HEK293 (cell line): ENCODE measurements around the gene STK24.
A peak's percentile ranks its signal among the peaks of the same experiment; 100 is the strongest.

Source experiments
- CTCF ChIA-PET: fragments of 350-600 bp; formaldehyde crosslinking; extraction: SDS; loops from one replicate; lab custom pipeline; 2021; ENCODE audit warnings: antibody characterized with exemption; lab: Yijun Ruan, JAX
- POLR2A ChIA-PET: fragments of 300-600 bp; formaldehyde crosslinking; extraction: SDS; loops from one replicate; lab custom pipeline; 2020; ENCODE audit warnings: antibody characterized with exemption, inconsistent platforms; lab: Yijun Ruan, JAX
- H3K27ac ChIP-seq: fragments of 200-500 bp; sonication (Bioruptor generic); 2 replicates; pipeline ENCODE4 v1.5.1; 2014; ENCODE audit warnings: low read depth, low read length, control low read depth, inconsistent platforms; ENCODE audit errors: extremely low read depth
- H3K36me3 ChIP-seq, 2 experiments: fragments of 200-500 bp in 1 of 2; sonication (Bioruptor generic) in 1 of 2; 1 replicate in 1 of 2; 2 replicates in 1 of 2; pipeline ENCODE4 v1.5.1; 2014 to 2017; ENCODE audit warnings: inconsistent platforms in 2 of 2, low read length in 2 of 2; ENCODE audit not compliant: control insufficient read depth in 2 of 2, insufficient read depth in 1 of 2
- H3K4me1 ChIP-seq: fragments of 200-500 bp; sonication (Bioruptor generic); 2 replicates; pipeline ENCODE4 v1.5.1; 2014; ENCODE audit warnings: mild to moderate bottlenecking, low read length, inconsistent platforms; ENCODE audit not compliant: control insufficient read depth, insufficient read depth
- H3K4me3 ChIP-seq: 2 replicates; pipeline ENCODE4 v1.5.1; 2011; ENCODE audit warnings: low read depth, mild to moderate bottlenecking, control low read depth, low read length, moderate library complexity
- H3K9me3 ChIP-seq: fragments of 200-500 bp; sonication (Bioruptor generic); 2 replicates; pipeline ENCODE4 v1.5.1; 2014; ENCODE audit warnings: low read depth, low read length, inconsistent platforms; ENCODE audit not compliant: control insufficient read depth, insufficient read depth
- AEBP2 ChIP-seq: fragments of 450-650 bp; formaldehyde crosslinking; IDR thresholded peaks from 2 replicates; pipeline ENCODE4 v1.5.1; 2016; ENCODE audit warnings: missing biosample characterization, missing genetic modification characterization, borderline replicate concordance
- EGR2 ChIP-seq: fragments of 450-650 bp; formaldehyde crosslinking; IDR thresholded peaks from 2 replicates; pipeline ENCODE4 v1.5.1; 2016; ENCODE audit warnings: low read depth, missing biosample characterization, missing genetic modification characterization
- FEZF1 ChIP-seq: fragments of 450-650 bp; formaldehyde crosslinking; IDR thresholded peaks from 2 replicates; pipeline ENCODE4 v1.5.1; 2016; ENCODE audit warnings: missing biosample characterization, missing genetic modification characterization
- IKZF3 ChIP-seq: fragments of 450-650 bp; IDR thresholded peaks from 2 replicates; pipeline ENCODE4 v1.5.0; 2018; ENCODE audit warnings: missing biosample characterization, mild to moderate bottlenecking, missing genetic modification characterization, moderate library complexity
- INSM2 ChIP-seq: fragments of 450-650 bp; formaldehyde crosslinking; IDR thresholded peaks from 2 replicates; pipeline ENCODE4 v1.5.1; 2016; ENCODE audit warnings: missing biosample characterization, missing genetic modification characterization
- KLF7 ChIP-seq: fragments of 450-650 bp; formaldehyde crosslinking; IDR thresholded peaks from 2 replicates; pipeline ENCODE4 v1.5.1; 2016; ENCODE audit warnings: missing biosample characterization, missing genetic modification characterization, borderline replicate concordance
- OVOL3 ChIP-seq: fragments of 450-650 bp; formaldehyde crosslinking; IDR thresholded peaks from 2 replicates; pipeline ENCODE4 v1.5.1; 2016; ENCODE audit warnings: missing biosample characterization, missing genetic modification characterization
- PRDM1 ChIP-seq: fragments of 450-650 bp; formaldehyde crosslinking; IDR thresholded peaks from 2 replicates; pipeline ENCODE4; 2016; ENCODE audit warnings: missing biosample characterization, missing genetic modification characterization
- ZFHX2 ChIP-seq: fragments of 450-650 bp; formaldehyde crosslinking; conservative IDR thresholded peaks from 2 replicates; pipeline ENCODE4 v1.5.1; 2016; ENCODE audit warnings: missing biosample characterization, missing genetic modification characterization
- ZNF221 ChIP-seq: fragments of 450-650 bp; formaldehyde crosslinking; IDR thresholded peaks from 2 replicates; pipeline ENCODE4 v1.5.1; 2017; ENCODE audit warnings: missing biosample characterization, missing genetic modification characterization, borderline replicate concordance
- ZNF341 ChIP-seq: fragments of 450-650 bp; formaldehyde crosslinking; IDR thresholded peaks from 2 replicates; pipeline ENCODE4; 2016; ENCODE audit warnings: low read depth, missing biosample characterization, missing genetic modification characterization
- ZNF362 ChIP-seq: fragments of 450-650 bp; formaldehyde crosslinking; IDR thresholded peaks from 2 replicates; pipeline ENCODE4 v1.5.1; 2016; ENCODE audit warnings: missing biosample characterization, missing genetic modification characterization
- ZNF501 ChIP-seq: fragments of 450-650 bp; formaldehyde crosslinking; IDR thresholded peaks from 2 replicates; pipeline ENCODE4 v1.5.1; 2016; ENCODE audit warnings: missing biosample characterization, missing genetic modification characterization
- ZNF600 ChIP-seq: fragments of 450-650 bp; formaldehyde crosslinking; IDR thresholded peaks from 2 replicates; pipeline ENCODE4 v1.5.1; 2016; ENCODE audit warnings: missing biosample characterization, missing genetic modification characterization
- ZNF701 ChIP-seq: fragments of 450-650 bp; formaldehyde crosslinking; IDR thresholded peaks from 2 replicates; pipeline ENCODE4 v1.5.1; 2016; ENCODE audit warnings: missing biosample characterization, missing genetic modification characterization

STK24 gene

GRCh38 chr13:98503175-98504028 is 73.5 kb downstream of the STK24 start:
- Histone ChIP-seq H3K36me3 (peaks cover 0 to 15% of the 10 kb centered on the region in 2 experiments; a peak in 1 of 3 replicates), H3K9me3 (no peaks in the 10 kb centered on the region), H3K4me1 (peaks cover 28% of the 10 kb centered on the region), H3K4me3 (no peak overlapping the region), H3K27ac (no peak overlapping the region)
- TF ChIP-seq PRDM1 (tag by site-specific recombination) = peak; percentile 48
- TF ChIP-seq ZNF501 = no peak
- TF ChIP-seq KLF7 (tag by site-specific recombination) = no peak
- TF ChIP-seq EGR2 (tag by site-specific recombination) = peak; percentile 95
- TF ChIP-seq AEBP2 (tag by site-specific recombination) = no peak
- peak; percentile 97 for TF ChIP-seq ZFHX2 (tag by site-specific recombination)
- TF ChIP-seq INSM2 = no peak
- POLR2A ChIA-PET = no interaction called here
- CTCF ChIA-PET = interaction anchor here (1.0 kb wide), 1 partner anchor 150 kb away, joined by 3 read pairs; no protein-coding TSS in a partner anchor

- Histone ChIP-seq H3K9me3 (no peaks in the 10 kb centered on the region), H3K4me1 (peaks cover 14% of the 10 kb centered on the region), H3K4me3 (no peak overlapping the region), H3K36me3 (peaks cover 0 to 16% of the 10 kb centered on the region in 2 experiments; a peak in 1 of 3 replicates), H3K27ac (no peak overlapping the region)
- ChIA-PET CTCF (no interaction called here), POLR2A (interaction anchor here (0.5 kb wide), 1 partner anchor 1085 kb away, joined by 3 read pairs; no protein-coding TSS in a partner anchor)
- no peak for TF ChIP-seq ZNF600
Measured at GRCh38 chr13:98500963-98501421, 75.9 kb downstream of the STK24 start.

- ChIA-PET POLR2A (interaction anchor here (0.5 kb wide), 1 partner anchor 452 kb away, joined by 4 read pairs; no protein-coding TSS in a partner anchor), CTCF (no interaction called here)
- H3K36me3 ChIP-seq = peaks cover 0 to 10% of the 10 kb centered on the region in 2 experiments; a peak in 1 of 3 replicates
- H3K9me3 ChIP-seq = no peaks in the 10 kb centered on the region
- no peaks in the 10 kb centered on the region; the same call in 1 of the 2 replicates for H3K4me1 ChIP-seq
- H3K27ac ChIP-seq = no peak overlapping the region
- H3K4me3 ChIP-seq = no peak overlapping the region
- no peak for TF ChIP-seq IKZF3 (tag by site-specific recombination)
- no peak for TF ChIP-seq OVOL3
- no peak for TF ChIP-seq ZNF362 (tag by site-specific recombination)
Measured at GRCh38 chr13:98496966-98497365, 79.9 kb downstream of the STK24 start.

- Histone ChIP-seq H3K27ac (no peak overlapping the region), H3K4me1 (no peaks in the 10 kb centered on the region; the same call in 1 of the 2 replicates)
- CTCF ChIA-PET = no interaction called here
Measured at GRCh38 chr13:98496479-98496791, 80.5 kb downstream of the STK24 start.

More at GRCh38 chr13:98496479-98496791, 80.5 kb downstream of the STK24 start:
- H3K9me3 ChIP-seq = no peaks in the 10 kb centered on the region
- POLR2A ChIA-PET = no interaction called here
- TF ChIP-seq ZNF341 (tag by site-specific recombination) (peak; percentile 88), ZNF221 (no peak), FEZF1 (tag by site-specific recombination) (0 out of 2 replicates have a peak, but pooled peaks have one; percentile 6), ZNF701 (tag by site-specific recombination) (no peak)
- TF ChIP-seq, all 188 proteins: peak for 2
- Histone ChIP-seq H3K4me3 (no peak overlapping the region), H3K36me3 (peaks cover 0 to 10% of the 10 kb centered on the region in 2 experiments; a peak in 1 of 3 replicates)
